OCI-LY1 (cell line): ENCODE measurements around the gene DYRK1A.

Source experiments
- H2AFZ ChIP-seq: fragments of 200-600 bp; sonication (generic), shearing (Covaris generic); 2 replicates; pipeline ENCODE4 v1.6.0; 2014; ENCODE audit warnings: antibody characterized with exemption, mild to moderate bottlenecking, low read length
- H3F3A ChIP-seq: fragments of 200-600 bp; sonication (generic), shearing (Covaris generic); 2 replicates; pipeline ENCODE4 v1.6.0; 2014; ENCODE audit warnings: mild to moderate bottlenecking, antibody characterized with exemption, low read length, moderate library complexity; ENCODE audit not compliant: insufficient read depth
- H3K27ac ChIP-seq: fragments of 200-600 bp; sonication (generic); 2 replicates; pipeline ENCODE4 v1.5.1; 2014; ENCODE audit warnings: low read length, mixed run types, mild to moderate bottlenecking, low read depth; ENCODE audit not compliant: poor library complexity, severe bottlenecking
- H3K27me3 ChIP-seq: fragments of 200-600 bp; sonication (generic); 2 replicates; pipeline ENCODE4 v1.6.0; 2014; ENCODE audit warnings: antibody characterized with exemption, mild to moderate bottlenecking, low read length, moderate library complexity; ENCODE audit not compliant: insufficient read depth
- H3K36me3 ChIP-seq: fragments of 200-600 bp; sonication (generic); 2 replicates; pipeline ENCODE4 v1.6.1; 2014; ENCODE audit warnings: mild to moderate bottlenecking, antibody characterized with exemption, low read length, moderate library complexity, mixed read lengths; ENCODE audit not compliant: insufficient read depth
- H3K4me1 ChIP-seq: fragments of 200-600 bp; sonication (generic); 2 replicates; pipeline ENCODE4 v1.5.1; 2014; ENCODE audit warnings: mild to moderate bottlenecking, low read length, moderate library complexity; ENCODE audit not compliant: insufficient read depth, severe bottlenecking
- H3K4me2 ChIP-seq: fragments of 200-600 bp; sonication (generic), shearing (Covaris generic); 2 replicates; pipeline ENCODE4 v1.6.1; 2014; ENCODE audit warnings: low read length
- H3K4me3 ChIP-seq: fragments of 200-600 bp; sonication (generic); 2 replicates; pipeline ENCODE4 v1.5.1; 2014; ENCODE audit warnings: low read length, low read depth, mild to moderate bottlenecking, mixed read lengths; ENCODE audit not compliant: poor library complexity, severe bottlenecking
- H3K79me2 ChIP-seq: fragments of 200-600 bp; shearing (Covaris generic); 2 replicates; pipeline ENCODE4 v1.6.1; 2016; ENCODE audit warnings: mixed run types, low read length, mixed read lengths; ENCODE audit not compliant: insufficient read depth
- H3K9ac ChIP-seq: fragments of 200-600 bp; sonication (generic), shearing (Covaris generic); 2 replicates; pipeline ENCODE4 v1.6.1; 2014; ENCODE audit warnings: mild to moderate bottlenecking, low read length, mixed read lengths
- H3K9me2 ChIP-seq: fragments of 200-600 bp; sonication (generic), shearing (Covaris generic); 2 replicates; pipeline ENCODE4 v1.6.1; 2014; ENCODE audit warnings: low read depth, mild to moderate bottlenecking, low read length, mixed read lengths
- H3K9me3 ChIP-seq: fragments of 200-600 bp; shearing (Covaris generic); 2 replicates; pipeline ENCODE4 v1.6.1; 2014; ENCODE audit warnings: low read length, mixed read lengths
- H4K20me1 ChIP-seq: fragments of 200-600 bp; sonication (generic), shearing (Covaris generic); 2 replicates; pipeline ENCODE4 v1.6.0; 2016; ENCODE audit warnings: mild to moderate bottlenecking, low read length; ENCODE audit not compliant: insufficient read depth
- EZH2 ChIP-seq: fragments of 200-600 bp; sonication (generic), shearing (Covaris generic); IDR thresholded peaks from 2 replicates; pipeline ENCODE4 v1.8.0; 2017; ENCODE audit warnings: borderline replicate concordance, mixed run types, mild to moderate bottlenecking, antibody characterized with exemption, low read length, moderate library complexity, mixed read lengths
- TF ChIP-seq, protein P1 (sequence below): fragments of 200-600 bp; sonication (generic), shearing (Covaris generic); IDR thresholded peaks from 2 replicates; pipeline ENCODE4 v1.5.1; 2017; ENCODE audit warnings: mild to moderate bottlenecking, antibody characterized with exemption, low read length, moderate library complexity, mixed read lengths

Gene DYRK1A

DNA sequence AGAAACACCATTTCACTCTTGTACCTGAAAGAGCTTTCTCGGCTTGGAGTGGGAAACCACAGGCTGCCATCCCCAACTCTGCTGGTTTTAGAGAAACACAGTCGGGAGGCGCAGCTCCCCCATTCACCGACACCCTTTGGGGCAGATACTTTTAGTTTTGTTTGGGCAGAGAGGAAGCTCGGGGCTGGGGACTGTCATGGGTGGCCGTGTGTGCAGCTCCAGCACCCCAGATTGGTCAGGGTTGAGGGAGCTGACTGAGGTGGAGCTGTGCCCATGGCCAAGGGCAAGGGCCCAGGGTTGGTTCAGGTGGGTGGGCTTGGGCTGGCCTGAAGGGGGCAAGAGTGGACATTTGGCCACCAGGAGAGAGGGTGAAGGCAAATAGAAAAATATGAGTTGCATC, 163.1 kb downstream of the DYRK1A start:
- no peak for TF ChIP-seq EZH2
- TF ChIP-seq, protein P1, sequence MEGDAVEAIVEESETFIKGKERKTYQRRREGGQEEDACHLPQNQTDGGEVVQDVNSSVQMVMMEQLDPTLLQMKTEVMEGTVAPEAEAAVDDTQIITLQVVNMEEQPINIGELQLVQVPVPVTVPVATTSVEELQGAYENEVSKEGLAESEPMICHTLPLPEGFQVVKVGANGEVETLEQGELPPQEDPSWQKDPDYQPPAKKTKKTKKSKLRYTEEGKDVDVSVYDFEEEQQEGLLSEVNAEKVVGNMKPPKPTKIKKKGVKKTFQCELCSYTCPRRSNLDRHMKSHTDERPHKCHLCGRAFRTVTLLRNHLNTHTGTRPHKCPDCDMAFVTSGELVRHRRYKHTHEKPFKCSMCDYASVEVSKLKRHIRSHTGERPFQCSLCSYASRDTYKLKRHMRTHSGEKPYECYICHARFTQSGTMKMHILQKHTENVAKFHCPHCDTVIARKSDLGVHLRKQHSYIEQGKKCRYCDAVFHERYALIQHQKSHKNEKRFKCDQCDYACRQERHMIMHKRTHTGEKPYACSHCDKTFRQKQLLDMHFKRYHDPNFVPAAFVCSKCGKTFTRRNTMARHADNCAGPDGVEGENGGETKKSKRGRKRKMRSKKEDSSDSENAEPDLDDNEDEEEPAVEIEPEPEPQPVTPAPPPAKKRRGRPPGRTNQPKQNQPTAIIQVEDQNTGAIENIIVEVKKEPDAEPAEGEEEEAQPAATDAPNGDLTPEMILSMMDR: no peak

DNA sequence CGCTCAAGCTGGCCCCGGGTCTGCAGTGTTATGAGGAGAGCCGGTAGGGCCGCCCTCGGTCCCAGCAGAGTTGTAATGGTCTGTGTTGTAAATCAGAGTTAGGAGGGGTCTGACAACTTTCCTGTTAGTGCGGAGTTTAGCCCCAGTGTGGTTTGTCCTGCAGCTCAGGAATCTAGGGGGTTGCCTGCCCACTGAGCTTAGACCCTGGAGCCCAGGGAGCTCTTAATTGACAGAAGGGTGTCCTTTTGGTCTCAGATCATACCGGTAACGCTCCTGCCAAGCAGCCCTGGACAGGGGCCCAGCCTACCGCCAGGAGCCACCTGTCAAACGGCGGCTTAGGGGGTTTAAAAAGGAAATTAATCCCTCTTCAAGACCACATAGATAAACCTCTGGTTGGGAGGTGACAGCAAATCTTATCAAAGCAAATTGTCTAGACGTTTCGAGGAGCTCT, 164.4 kb downstream of the DYRK1A start:
- Histone ChIP-seq H3K9ac (no peak overlapping the region), H3K9me3 (no peaks in the 10 kb centered on the region), H3K4me2 (no peak overlapping the region), H3K36me3 (no peaks in the 10 kb centered on the region), H4K20me1 (no peaks in the 10 kb centered on the region), H3F3A (no peaks in the 10 kb centered on the region), H3K79me2 (no peaks in the 10 kb centered on the region), H3K4me1 (no peaks in the 10 kb centered on the region), H3K27ac (no peak overlapping the region), H3K27me3 (peaks cover 8% of the 10 kb centered on the region; the same call in 1 of the 2 replicates), H2AFZ (no peak overlapping the region), H3K9me2 (no peaks in the 10 kb centered on the region), H3K4me3 (no peak overlapping the region)
- no peak for TF ChIP-seq EZH2
- TF ChIP-seq, protein P1: no peak

More for the DNA sequence above, 163.1 kb downstream of the DYRK1A start:
- Histone ChIP-seq H3K9me2 (no peaks in the 10 kb centered on the region), H3K27me3 (peaks cover 8% of the 10 kb centered on the region; the same call in 1 of the 2 replicates), H2AFZ (no peak overlapping the region), H4K20me1 (no peaks in the 10 kb centered on the region), H3K9me3 (no peaks in the 10 kb centered on the region), H3K9ac (no peak overlapping the region), H3K27ac (no peak overlapping the region), H3K79me2 (no peaks in the 10 kb centered on the region), H3K4me1 (no peaks in the 10 kb centered on the region), H3K4me3 (no peak overlapping the region), H3F3A (no peaks in the 10 kb centered on the region), H3K4me2 (no peak overlapping the region), H3K36me3 (no peaks in the 10 kb centered on the region)

DNA sequence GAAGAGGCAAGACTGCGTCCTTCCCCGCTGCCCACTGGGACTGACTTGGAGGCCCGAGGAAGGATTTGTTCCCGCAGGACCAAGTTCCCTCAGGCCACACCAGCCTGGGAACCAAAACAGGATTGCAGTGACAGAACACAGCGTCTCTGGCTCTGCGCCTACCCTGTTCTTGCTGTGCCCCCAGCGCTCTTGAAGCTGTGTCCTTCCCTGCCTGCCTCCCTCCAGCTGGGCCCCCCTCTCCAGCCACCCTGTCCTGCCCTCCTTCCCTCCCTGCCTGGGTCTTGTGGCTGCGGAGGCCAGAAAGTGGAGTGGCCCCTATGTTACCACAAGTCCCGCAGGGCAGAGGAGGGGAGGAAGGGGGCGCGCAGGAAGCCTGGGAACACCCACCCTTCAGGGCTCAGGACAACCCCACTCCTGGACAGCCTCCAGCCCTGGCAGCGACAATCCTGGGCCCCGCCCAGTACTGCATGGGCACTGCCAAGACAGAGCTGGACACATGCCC, 164.9 kb downstream of the DYRK1A start:
- Histone ChIP-seq H3K4me3 (no peak overlapping the region), H3K9me3 (no peaks in the 10 kb centered on the region), H3K4me1 (no peaks in the 10 kb centered on the region), H2AFZ (no peak overlapping the region), H3K27ac (no peak overlapping the region), H3K4me2 (no peak overlapping the region), H3K9ac (no peak overlapping the region), H4K20me1 (no peaks in the 10 kb centered on the region), H3K9me2 (no peaks in the 10 kb centered on the region), H3K27me3 (peaks cover 10% of the 10 kb centered on the region; the same call in 1 of the 2 replicates), H3F3A (no peaks in the 10 kb centered on the region), H3K79me2 (no peaks in the 10 kb centered on the region), H3K36me3 (no peaks in the 10 kb centered on the region)
- TF ChIP-seq, protein P1: no peak
- no peak for TF ChIP-seq EZH2
